Stimulated activated CD4-positive, alpha-beta T cell treated with anti-CD3 and anti-CD28 coated beads, Interleukin-2, amount 100 ng/mL, for 48 hours (primary cell): ENCODE data around the gene PHACTR4.
"Not testable (repeated sequence)": the region's sequence is repeated elsewhere in the genome, so short reads cannot be mapped to it uniquely, and the experiment has no call there.

Source experiments
- DNase-seq, 2 donors: peaks; one replicate each; pipeline ENCODE4 v3.0.0-alpha.2; 2020

The PHACTR4 gene

GRCh38 chr1:28526886-28527285 is 157.3 kb downstream of the PHACTR4 start:
- no peak for DNase-seq

DNA sequence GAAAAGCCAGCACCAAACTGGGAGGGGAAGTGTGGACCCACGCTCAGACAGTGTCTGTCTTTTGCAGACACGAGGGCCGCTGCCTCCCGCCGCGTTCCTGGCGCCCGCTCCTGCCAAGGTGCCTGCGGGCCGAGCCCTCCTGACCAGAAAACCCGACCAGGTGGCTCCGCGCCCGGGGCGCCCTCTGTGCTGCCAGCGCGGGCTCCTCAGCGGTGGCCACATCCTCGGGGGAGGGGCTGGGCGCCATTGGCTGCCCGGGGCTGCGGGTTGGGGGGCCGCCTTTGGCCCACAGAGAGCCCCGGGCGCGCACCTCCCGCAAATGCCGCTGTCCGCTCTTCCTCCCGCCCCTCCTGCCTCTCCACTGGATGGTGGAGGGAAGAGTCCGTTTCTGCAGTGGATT is 160.9 kb downstream of the PHACTR4 start:
- DNase-seq = no peak

DNA sequence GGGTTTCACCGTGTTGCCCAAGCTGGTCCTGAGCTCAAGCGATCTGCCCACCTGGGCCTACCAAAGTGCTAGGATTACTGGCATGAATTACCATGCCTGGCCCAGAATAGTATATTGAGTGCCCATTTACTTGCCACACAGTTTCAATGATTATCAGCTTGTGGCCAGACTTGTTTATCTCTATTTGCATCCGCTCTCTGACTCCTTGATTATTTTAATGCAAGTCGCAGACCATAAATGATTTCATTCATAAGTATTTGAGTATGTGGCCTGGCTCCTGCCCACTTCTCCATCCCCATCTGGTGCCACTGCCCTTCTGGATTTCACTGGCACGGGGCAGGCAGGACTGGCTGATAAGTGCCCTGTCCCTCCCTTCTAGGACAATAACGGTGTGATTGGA is 165.1 kb downstream of the PHACTR4 start:
- no peak for DNase-seq

GRCh38 chr1:28535180-28535579 is 165.6 kb downstream of the PHACTR4 start:
- no peak for DNase-seq

DNA sequence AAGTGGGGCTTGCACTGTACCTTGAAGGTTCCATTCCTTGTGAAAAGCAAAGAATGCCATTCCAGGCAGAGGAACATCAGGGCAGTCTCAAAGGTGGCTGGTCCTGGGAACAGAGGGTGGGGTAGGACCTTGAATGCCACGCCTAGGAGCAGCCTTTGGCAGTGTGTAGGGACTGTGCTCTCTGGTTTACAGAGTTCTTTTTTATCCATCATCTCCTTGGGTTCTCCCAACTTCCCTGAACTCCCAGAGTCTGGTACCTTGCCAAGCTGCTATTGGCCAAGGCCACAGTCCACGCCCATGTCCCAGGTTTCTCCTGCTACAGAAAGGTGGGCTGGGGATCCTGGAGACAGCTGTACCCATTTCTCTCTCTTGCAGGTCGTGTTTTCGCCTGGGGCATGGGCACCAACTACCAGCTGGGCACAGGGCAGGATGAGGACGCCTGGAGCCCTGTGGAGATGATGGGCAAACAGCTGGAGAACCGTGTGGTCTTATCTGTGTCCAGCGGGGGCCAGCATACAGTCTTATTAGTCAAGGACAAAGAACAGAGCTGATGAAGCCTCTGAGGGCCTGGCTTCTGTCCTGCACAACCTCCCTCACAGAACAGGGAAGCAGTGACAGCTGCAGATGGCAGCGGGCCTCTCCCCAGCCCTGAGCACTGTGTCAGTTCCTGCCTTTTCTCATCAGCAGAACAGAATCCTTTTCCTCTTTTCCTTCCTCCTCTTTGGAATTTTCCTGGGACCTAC is 168.1 kb downstream of the PHACTR4 start:
- no peak for DNase-seq

DNA sequence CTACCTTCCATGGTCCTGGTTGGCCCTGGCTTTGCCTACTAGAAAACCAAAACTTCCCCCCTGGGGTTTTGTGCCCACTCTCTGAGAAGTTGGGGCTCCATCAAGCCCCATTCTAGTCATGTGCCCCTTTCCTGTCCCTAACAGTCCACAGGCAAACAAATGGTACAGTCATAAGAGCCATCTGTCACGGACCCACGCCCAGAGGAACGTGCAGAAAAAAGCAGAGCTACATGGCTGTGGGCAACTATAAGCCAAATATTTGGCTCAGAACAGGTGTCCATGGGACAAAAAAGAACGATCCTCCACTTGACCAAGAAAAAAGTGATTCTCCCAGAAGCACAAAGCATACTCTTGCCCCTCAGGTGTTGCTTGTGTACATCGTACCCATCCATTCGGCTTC is 168.7 kb downstream of the PHACTR4 start:
- DNase-seq = no peak

GRCh38 chr1:28540651-28541050 is 171.1 kb downstream of the PHACTR4 start:
- DNase-seq = no peak

GRCh38 chr1:28541414-28542015 is 172.0 kb downstream of the PHACTR4 start:
- not testable (repeated sequence) for DNase-seq

DNA sequence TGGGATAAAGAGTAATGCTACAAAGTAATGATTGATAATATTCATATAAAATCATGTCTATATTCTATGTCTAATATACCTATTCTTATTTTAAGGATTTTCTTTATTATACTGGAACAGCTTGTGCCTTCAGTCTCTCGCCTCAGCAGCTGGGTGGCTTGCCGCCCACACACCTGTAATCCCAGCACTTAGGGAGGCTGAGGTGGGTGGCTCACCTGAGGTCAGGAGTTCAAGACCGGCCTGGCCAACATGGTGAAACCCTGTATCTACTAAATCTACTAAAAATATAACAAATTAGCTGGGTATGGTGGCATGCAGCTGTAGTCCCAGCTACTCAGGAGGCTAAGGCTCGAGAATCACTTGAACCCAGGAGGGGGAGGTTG is 175.7 kb downstream of the PHACTR4 start:
- no peak for DNase-seq

GRCh38 chr1:28548318-28548717 is 178.8 kb downstream of the PHACTR4 start:
- DNase-seq = no peak
